ENCODE measurements around the gene QRICH1. TPM values are rescaled to one million over a fixed set of nuclear protein-coding genes. Genes with fewer than 3 reads are reported as not detected.

Gene QRICH1
- total RNA-seq, 1 donor from 2014 or later, result 77.5 TPM

- DNase-seq (ENCODE audit: low spot score), result no peak
- TF ChIP-seq CTCF (IDR thresholded peaks at IDR 0.05), result no peak
- no peaks in the 10 kb centered on the region for H3K27me3 Mint-ChIP-seq (ENCODE audit: low read depth)
- no peaks in the 10 kb centered on the region for H3K9me3 Mint-ChIP-seq (ENCODE audit: low read depth)
- peaks cover 38% of the 10 kb centered on the region for H3K4me1 Mint-ChIP-seq (ENCODE audit: low read depth)
- peak overlapping the region; percentile 80 for H3K4me3 Mint-ChIP-seq (ENCODE audit: unreplicated experiment)
- H3K27ac Mint-ChIP-seq (ENCODE audit: unreplicated experiment), result no peak overlapping the region
- peaks cover 18% of the 10 kb centered on the region for H3K36me3 Mint-ChIP-seq (ENCODE audit: low read depth)
These were observed 77.2 kb downstream of the QRICH1 start for GRCh38 chr3:49016414-49017228.

GRCh38 chr3:49015765-49016164 lies 78.1 kb downstream of the QRICH1 start:
- H3K9me3 Mint-ChIP-seq (ENCODE audit: low read depth), result no peaks in the 10 kb centered on the region
- no peak overlapping the region for H3K4me3 Mint-ChIP-seq (ENCODE audit: unreplicated experiment)
- no peak for TF ChIP-seq CTCF (IDR thresholded peaks at IDR 0.05)
- H3K27ac Mint-ChIP-seq (ENCODE audit: unreplicated experiment), result peak overlapping the region; percentile 70
- H3K36me3 Mint-ChIP-seq (ENCODE audit: low read depth), result peaks cover 19% of the 10 kb centered on the region
- no peaks in the 10 kb centered on the region for H3K27me3 Mint-ChIP-seq (ENCODE audit: low read depth)
- peaks cover 37% of the 10 kb centered on the region for H3K4me1 Mint-ChIP-seq (ENCODE audit: low read depth)
- DNase-seq (ENCODE audit: low spot score), result no peak

- DNase-seq (ENCODE audit: low spot score), result no peak
- TF ChIP-seq CTCF (IDR thresholded peaks at IDR 0.05), result no peak
- no peaks in the 10 kb centered on the region for H3K27me3 Mint-ChIP-seq (ENCODE audit: low read depth)
- peaks cover 34% of the 10 kb centered on the region for H3K4me1 Mint-ChIP-seq (ENCODE audit: low read depth)
- no peaks in the 10 kb centered on the region for H3K9me3 Mint-ChIP-seq (ENCODE audit: low read depth)
- H3K36me3 Mint-ChIP-seq (ENCODE audit: low read depth), result peaks cover 19% of the 10 kb centered on the region
- H3K27ac Mint-ChIP-seq (ENCODE audit: unreplicated experiment), result peak overlapping the region; percentile 70
- H3K4me3 Mint-ChIP-seq (ENCODE audit: unreplicated experiment), result no peak overlapping the region
These were observed 78.8 kb downstream of the QRICH1 start for GRCh38 chr3:49015072-49015471.

DNA sequence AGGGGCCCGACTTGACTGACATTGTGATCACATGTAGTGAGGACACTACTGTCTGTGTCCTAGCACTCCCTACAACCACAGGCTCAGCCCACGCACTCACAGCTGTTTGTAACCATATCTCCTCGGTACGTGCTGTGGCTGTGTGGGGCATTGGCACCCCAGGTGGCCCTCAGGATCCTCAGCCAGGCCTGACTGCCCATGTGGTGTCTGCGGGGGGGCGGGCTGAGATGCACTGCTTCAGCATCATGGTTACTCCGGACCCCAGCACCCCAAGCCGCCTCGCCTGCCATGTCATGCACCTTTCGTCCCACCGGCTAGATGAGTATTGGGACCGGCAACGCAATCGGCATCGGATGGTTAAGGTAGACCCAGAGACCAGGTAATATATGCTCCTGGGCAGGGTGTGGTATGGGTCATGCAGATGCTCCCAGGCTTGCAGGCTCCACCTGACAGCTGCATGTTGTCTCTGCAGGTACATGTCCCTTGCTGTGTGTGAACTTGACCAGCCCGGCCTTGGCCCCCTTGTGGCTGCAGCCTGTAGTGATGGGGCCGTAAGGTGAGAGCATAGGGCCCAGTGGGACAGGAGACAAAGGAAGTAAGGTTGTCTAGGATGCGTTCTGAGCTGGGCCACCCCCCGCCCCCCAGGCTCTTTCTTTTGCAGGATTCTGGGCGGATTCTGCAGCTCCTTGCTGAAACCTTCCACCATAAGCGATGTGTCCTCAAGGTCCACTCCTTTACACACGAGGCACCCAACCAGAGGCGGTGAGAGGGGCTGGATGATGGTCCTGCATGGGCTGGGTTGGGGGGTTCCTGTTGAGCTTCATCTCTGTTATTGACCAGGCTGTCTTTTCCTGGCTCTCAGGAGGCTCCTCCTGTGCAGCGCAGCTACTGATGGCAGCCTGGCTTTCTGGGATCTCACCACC lies 79.9 kb downstream of the QRICH1 start:
- Mint-ChIP-seq H3K4me1 (ENCODE audit: low read depth) (peaks cover 32% of the 10 kb centered on the region), H3K9me3 (ENCODE audit: low read depth) (no peaks in the 10 kb centered on the region), H3K4me3 (ENCODE audit: unreplicated experiment) (no peak overlapping the region), H3K36me3 (ENCODE audit: low read depth) (peaks cover 22% of the 10 kb centered on the region), H3K27me3 (ENCODE audit: low read depth) (no peaks in the 10 kb centered on the region), H3K27ac (ENCODE audit: unreplicated experiment) (no peak overlapping the region)
- DNase-seq (ENCODE audit: low spot score), result no peak
- peak; percentile 75 for TF ChIP-seq CTCF (IDR thresholded peaks at IDR 0.05)

DNA sequence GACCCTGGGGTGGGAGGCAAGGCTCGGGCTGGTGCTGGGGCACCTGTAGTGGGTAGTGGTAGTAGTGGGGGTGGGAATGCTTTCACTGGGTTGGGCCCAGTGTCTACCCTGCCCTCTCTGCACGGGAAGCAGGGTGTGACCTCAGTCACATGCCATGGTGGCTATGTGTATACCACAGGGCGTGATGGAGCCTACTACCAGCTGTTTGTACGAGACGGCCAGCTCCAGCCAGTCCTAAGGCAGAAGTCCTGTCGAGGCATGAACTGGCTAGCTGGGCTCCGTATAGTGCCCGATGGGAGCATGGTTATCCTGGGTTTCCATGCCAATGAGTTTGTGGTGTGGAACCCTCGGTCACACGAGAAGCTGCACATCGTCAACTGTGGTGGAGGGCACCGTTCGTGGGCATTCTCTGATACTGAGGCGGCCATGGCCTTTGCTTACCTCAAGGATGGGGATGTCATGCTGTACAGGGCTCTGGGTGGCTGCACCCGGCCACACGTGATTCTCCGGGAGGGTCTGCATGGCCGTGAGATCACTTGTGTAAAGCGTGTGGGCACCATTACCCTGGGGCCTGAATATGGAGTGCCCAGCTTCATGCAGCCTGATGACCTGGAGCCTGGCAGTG lies 80.6 kb downstream of the QRICH1 start:
- no peaks in the 10 kb centered on the region for H3K9me3 Mint-ChIP-seq (ENCODE audit: low read depth)
- H3K36me3 Mint-ChIP-seq (ENCODE audit: low read depth), result peaks cover 22% of the 10 kb centered on the region
- no peak for DNase-seq (ENCODE audit: low spot score)
- H3K27me3 Mint-ChIP-seq (ENCODE audit: low read depth), result no peaks in the 10 kb centered on the region
- H3K4me1 Mint-ChIP-seq (ENCODE audit: low read depth), result peaks cover 35% of the 10 kb centered on the region
- H3K4me3 Mint-ChIP-seq (ENCODE audit: unreplicated experiment), result no peak overlapping the region
- no peak overlapping the region for H3K27ac Mint-ChIP-seq (ENCODE audit: unreplicated experiment)
- TF ChIP-seq CTCF (IDR thresholded peaks at IDR 0.05), result no peak

Measured in chondrocyte (in vitro differentiated cells).